ENCODE data around the gene TUBGCP3.

DNA sequence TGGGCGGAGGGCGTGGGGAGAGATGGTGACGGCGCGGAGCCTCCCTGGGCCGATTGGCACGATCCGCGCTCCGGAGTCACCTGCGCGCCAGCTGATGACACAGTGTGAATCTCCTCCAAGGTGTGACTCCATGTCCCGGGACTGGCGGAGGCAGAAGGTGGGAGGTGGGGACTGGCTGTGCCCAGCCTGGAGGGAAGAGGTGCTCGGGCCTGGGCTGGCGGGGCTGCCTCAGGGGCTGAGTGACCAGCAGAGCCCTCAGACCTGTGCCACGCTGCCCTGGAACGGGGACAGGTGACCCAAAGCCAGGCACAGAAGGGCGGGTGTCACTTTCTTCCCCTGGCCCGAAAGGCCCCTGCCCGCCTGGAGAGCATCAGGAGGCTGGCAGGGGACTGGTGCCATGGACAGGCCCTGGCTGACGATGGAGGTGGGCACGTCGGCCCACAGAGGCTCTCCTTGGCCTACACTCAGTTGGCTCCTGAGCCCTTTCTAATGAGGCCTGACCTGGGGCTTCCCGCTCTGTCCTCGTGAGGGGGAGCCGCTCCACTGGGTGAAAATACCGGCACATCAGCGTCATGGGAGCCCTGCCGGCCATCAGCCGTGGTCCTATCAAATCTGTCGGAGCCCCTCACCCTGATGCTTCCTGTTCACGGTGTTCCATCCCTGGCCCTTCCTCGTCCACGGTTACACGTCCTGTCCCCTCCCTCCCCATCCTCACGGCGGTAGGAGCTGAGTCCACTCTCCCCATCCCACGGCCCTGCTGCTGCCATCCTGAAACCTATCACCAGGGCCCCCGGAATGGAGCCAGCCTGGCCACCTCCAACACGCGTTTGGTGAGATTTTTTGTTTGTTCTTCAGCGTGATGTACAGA lies 136.2 kb downstream of the TUBGCP3 start:
- TF ChIP-seq, protein P1, sequence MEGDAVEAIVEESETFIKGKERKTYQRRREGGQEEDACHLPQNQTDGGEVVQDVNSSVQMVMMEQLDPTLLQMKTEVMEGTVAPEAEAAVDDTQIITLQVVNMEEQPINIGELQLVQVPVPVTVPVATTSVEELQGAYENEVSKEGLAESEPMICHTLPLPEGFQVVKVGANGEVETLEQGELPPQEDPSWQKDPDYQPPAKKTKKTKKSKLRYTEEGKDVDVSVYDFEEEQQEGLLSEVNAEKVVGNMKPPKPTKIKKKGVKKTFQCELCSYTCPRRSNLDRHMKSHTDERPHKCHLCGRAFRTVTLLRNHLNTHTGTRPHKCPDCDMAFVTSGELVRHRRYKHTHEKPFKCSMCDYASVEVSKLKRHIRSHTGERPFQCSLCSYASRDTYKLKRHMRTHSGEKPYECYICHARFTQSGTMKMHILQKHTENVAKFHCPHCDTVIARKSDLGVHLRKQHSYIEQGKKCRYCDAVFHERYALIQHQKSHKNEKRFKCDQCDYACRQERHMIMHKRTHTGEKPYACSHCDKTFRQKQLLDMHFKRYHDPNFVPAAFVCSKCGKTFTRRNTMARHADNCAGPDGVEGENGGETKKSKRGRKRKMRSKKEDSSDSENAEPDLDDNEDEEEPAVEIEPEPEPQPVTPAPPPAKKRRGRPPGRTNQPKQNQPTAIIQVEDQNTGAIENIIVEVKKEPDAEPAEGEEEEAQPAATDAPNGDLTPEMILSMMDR (IDR thresholded peaks at IDR 0.05) = no peak
- TF ChIP-seq POLR2A (IDR thresholded peaks at IDR 0.05) = no peak

Data from tibial nerve (tissue), 3 donors.